K562 (cell line): Measurements from ENCODE around the gene TMC1. TPM values are rescaled to one million over a fixed set of nuclear protein-coding genes. Genes with fewer than 3 reads are reported as not detected.

Source experiments
- ATAC-seq: fragments of 200-7000 bp; cut with Tn5 transposase; 3 replicates; pipeline ENCODE4 v1.9.1; 2020; ENCODE audit warnings: moderate library complexity
- BruUV-seq: library from RNA; stranded (reverse); fragments of 400-500 nt; replicated peaks from 2 replicates; lab custom pipeline; 2021; lab: Mats Ljungman, UMichigan
- CTCF ChIA-PET: fragments of 300-600 bp; formaldehyde crosslinking; extraction: SDS; loops from one replicate; lab custom pipeline; 2021; ENCODE audit warnings: low intra/inter-chr PET ratio; lab: Yijun Ruan, JAX
- POLR2A ChIA-PET: fragments of 300-600, 350-650 bp; sonication (Branson Sonifier 250); formaldehyde crosslinking; extraction: SDS; loops from one replicate; lab custom pipeline; 2021; ENCODE audit warnings: antibody characterized with exemption, inconsistent platforms; lab: Yijun Ruan, JAX
- DNase-seq, 4 experiments: peaks; one replicate each; pipeline versions ENCODE4 v3.0.0 to v3.0.0-alpha.2; 2011 to 2018; ENCODE audit warnings: low spot score in 3 of 4, mixed read lengths in 3 of 4; ENCODE audit errors: extremely low read depth in 1 of 4
- FAIRE-seq: peaks from 2 replicates; lab custom pipeline; 2011; peaks lifted over from hg19 to GRCh38; lab: Jason Lieb, UNC
- H2AFZ ChIP-seq: 2 replicates; pipeline ENCODE4 v1.6.0; 2011; ENCODE audit warnings: low read depth, low read length, control low read depth, inconsistent platforms
- H3K27ac ChIP-seq: fragments of 200-600 bp; 3 replicates; pipeline ENCODE4 v1.8.0; 2011; ENCODE audit warnings: low read depth, mild to moderate bottlenecking, control low read depth, inconsistent platforms, low read length, moderate library complexity, mixed read lengths; ENCODE audit errors: extremely low read depth
- H3K27me3 ChIP-seq, 2 experiments: fragments of 300-600 bp in 1 of 2; 2 replicates in 1 of 2; 3 replicates in 1 of 2; pipeline versions ENCODE4 v1.6.0 to v1.8.0; 2011; ENCODE audit warnings: inconsistent platforms in 2 of 2, low read length in 2 of 2, mild to moderate bottlenecking in 1 of 2, mixed read lengths in 1 of 2, moderate library complexity in 1 of 2; ENCODE audit not compliant: control insufficient read depth in 2 of 2, insufficient read depth in 2 of 2
- H3K36me3 ChIP-seq: fragments of 300-600 bp; 3 replicates; pipeline ENCODE4 v1.8.0; 2011; ENCODE audit warnings: mild to moderate bottlenecking, low read length, inconsistent platforms; ENCODE audit not compliant: control insufficient read depth, insufficient read depth
- H3K4me1 ChIP-seq, 2 experiments: fragments of 200-600 bp in 1 of 2; replicated peaks in 1 of 2; 2 replicates in 1 of 2; 3 replicates in 1 of 2; pipeline versions ENCODE4 v1.5.1 to v1.8.0; 2011; ENCODE audit warnings: inconsistent platforms in 2 of 2, low read length in 2 of 2, mild to moderate bottlenecking in 1 of 2, mixed read lengths in 1 of 2, moderate library complexity in 1 of 2; ENCODE audit not compliant: control insufficient read depth in 2 of 2, insufficient read depth in 2 of 2
- H3K4me2 ChIP-seq: 2 replicates; pipeline ENCODE4 v1.6.1; 2011; ENCODE audit warnings: low read length, control low read depth, inconsistent platforms, mixed read lengths; ENCODE audit not compliant: insufficient read depth
- H3K4me3 ChIP-seq: fragments of 200-600 bp; sonication (generic), shearing (Covaris generic); 2 replicates; pipeline ENCODE4 v1.5.1; 2016; ENCODE audit warnings: control low read depth, inconsistent platforms
- H3K79me2 ChIP-seq: fragments of 200-600 bp; 3 replicates; pipeline ENCODE4 v1.8.0; 2011; ENCODE audit warnings: low read length, inconsistent platforms; ENCODE audit not compliant: control insufficient read depth, insufficient read depth
- H3K9ac ChIP-seq, 2 experiments: 2 replicates each; pipeline versions ENCODE4 v1.6.0 to v1.6.1; 2011; ENCODE audit warnings: low read depth in 2 of 2, low read length in 2 of 2, control low read depth in 1 of 2, inconsistent platforms in 1 of 2, mild to moderate bottlenecking in 1 of 2, mixed read lengths in 1 of 2; ENCODE audit not compliant: insufficient read depth in 1 of 2
- H3K9me1 ChIP-seq: one replicate; pipeline ENCODE4 v1.6.0; 2011; ENCODE audit warnings: inconsistent platforms, mild to moderate bottlenecking, low read length, moderate library complexity; ENCODE audit not compliant: control insufficient read depth, insufficient read depth
- H3K9me3 ChIP-seq: replicated peaks from 2 replicates; pipeline ENCODE4 v1.5.1; 2011; ENCODE audit warnings: low read depth, low read length, inconsistent platforms; ENCODE audit not compliant: control insufficient read depth, insufficient read depth
- H4K20me1 ChIP-seq: replicated peaks from 2 replicates; pipeline ENCODE4 v1.6.1; 2011; ENCODE audit warnings: low read length, inconsistent platforms, mixed read lengths; ENCODE audit not compliant: control insufficient read depth, insufficient read depth
- CBX1 ChIP-seq: sonication (generic); IDR thresholded peaks from 2 replicates; pipeline ENCODE4 v1.6.1; 2016; ENCODE audit warnings: antibody characterized with exemption, low read depth, mild to moderate bottlenecking
- EGR1 ChIP-seq: fragments of 450-650 bp; conservative IDR thresholded peaks from 2 replicates; pipeline ENCODE4 v1.6.1; 2017; ENCODE audit warnings: mild to moderate bottlenecking
- HOXB6 ChIP-seq: fragments of 250-450 bp; sonication (Bioruptor Pico); IDR thresholded peaks from 2 replicates; pipeline ENCODE4 v1.5.1; 2022; ENCODE audit warnings: mild to moderate bottlenecking, borderline replicate concordance
- LARP7 ChIP-seq: fragments of 450-650 bp; IDR thresholded peaks from 2 replicates; pipeline ENCODE4 v1.6.1; 2016
- SREBF1 ChIP-seq: fragments of 150-350 bp; IDR thresholded peaks from 2 replicates; pipeline ENCODE4 v1.6.1; 2014; ENCODE audit warnings: antibody characterized with exemption, low read depth, low read length, borderline replicate concordance
- ZBTB1 ChIP-seq: sonication (generic); formaldehyde crosslinking; IDR thresholded peaks from 2 replicates; pipeline ENCODE4 v1.8.1; 2023; ENCODE audit warnings: missing genetic modification reagents, low read depth, mild to moderate bottlenecking, borderline replicate concordance
- ZNF57 ChIP-seq: fragments of 450-650 bp; formaldehyde crosslinking; IDR thresholded peaks from 2 replicates; pipeline ENCODE4 v1.4.0; 2020; ENCODE audit warnings: mild to moderate bottlenecking, moderate library complexity
- WGBS: fragments of 100-300 bp; shearing (Covaris generic); methylation state at CpG from one replicate; pipeline ENCODE4 v1.1.6; 2016; ENCODE audit warnings: low coverage, mixed read lengths; ENCODE audit not compliant: insufficient coverage; ENCODE audit errors: missing lambda C conversion rate; 5-methylcytosine and 5-hydroxymethylcytosine counted together
- in situ Hi-C: fragments of 300-500 bp; cut with MboI; formaldehyde crosslinking; loops from 4 replicates; pipeline ENCODE4 v1.15.0; 2018; ENCODE audit warnings: inconsistent platforms, mixed read lengths
- intact Hi-C: fragments of 100-400 bp; cut with micrococcal nuclease; formaldehyde crosslinking; loops from 2 replicates; pipeline ENCODE4 v1.14.2; 2022
- polyA plus RNA-seq, 8 experiments: library from polyadenylated mRNA; depleted of rRNA in 4 of 8; stranded (reverse) in 5 of 8; unstranded in 3 of 8; fragments of >200 nt; fragmentation: Nextera tagmentation in 2 of 8; fragmentation: Illumina TruSeq in 1 of 8; extraction: Ambion mirVana in 2 of 8; extraction: Trizol in 1 of 8; gene quantifications; 2 replicates each; pipeline versions ENCODE4 v1.2.1 to v1.2.3, GENCODE V29; 2011 to 2014; ENCODE audit warnings: inconsistent platforms in 1 of 8, missing spikeins in 1 of 8
- total RNA-seq, 7 experiments: library from RNA; depleted of rRNA in 6 of 7; stranded (reverse); fragments of >200 nt in 6 of 7; fragmentation: Illumina TruSeq in 2 of 7; extraction: Trizol in 2 of 7; gene quantifications; 2 replicates each; pipeline versions ENCODE4 v1.2.1 to v1.2.3, GENCODE V29; 2011 to 2021; ENCODE audit warnings: low replicate concordance in 1 of 7

TMC1 gene
- total and polyA plus RNA-seq, 9 of the 15 experiments (the other 6 are each of a cell fraction or from before 2014, with no cell fraction given): 0.10 to 0.15 TPM; not detected in 7

- TF ChIP-seq HOXB6 (CRISPR knock-in tag) (no peak), EGR1 (no peak), CBX1 (no peak), SREBF1 (no peak), ZBTB1 (CRISPR knock-in tag) (no peak)
- TF ChIP-seq, all 486 proteins: peak for 0
- H3K4me1 ChIP-seq: no peaks in the 10 kb centered on the region
- H3K36me3 ChIP-seq: no peaks in the 10 kb centered on the region
- ATAC-seq (no peak), DNase-seq (no peak), FAIRE-seq (no peak)
- no TSS peak for BruUV-seq
- in situ Hi-C loops (no loop called here), intact Hi-C loops (no loop called here)
- H3K79me2 ChIP-seq: no peaks in the 10 kb centered on the region
- CTCF ChIA-PET: no interaction called here
- no peak overlapping the region for H3K4me2 ChIP-seq
- WGBS: 0% methylated on average over 3 of the region's 3 CpGs
- no peak overlapping the region for H3K27ac ChIP-seq
- no peaks in the 10 kb centered on the region for H3K9me3 ChIP-seq
- peaks cover 0 to 2% of the 10 kb centered on the region in 2 experiments; a peak in 1 of 5 replicates for H3K27me3 ChIP-seq
- H2AFZ ChIP-seq: no peak overlapping the region
- H3K9me1 ChIP-seq: no peaks in the 10 kb centered on the region
- H3K4me3 ChIP-seq: no peak overlapping the region
- no peaks in the 10 kb centered on the region for H4K20me1 ChIP-seq
- POLR2A ChIA-PET: no interaction called here
- H3K9ac ChIP-seq: no peak overlapping the region
These were observed 288.2 kb downstream of the TMC1 start for GRCh38 chr9:72809586-72809985.

GRCh38 chr9:72812559-72813111 is 291.2 kb downstream of the TMC1 start:
- TF ChIP-seq LARP7: no peak
- TF ChIP-seq ZNF57 (CRISPR knock-in tag): no peak
- TF ChIP-seq, all 486 proteins: peak for 0
- intact Hi-C loops (no loop called here), in situ Hi-C loops (no loop called here)
- Histone ChIP-seq H3K9me3 (no peaks in the 10 kb centered on the region), H3K27me3 (no peaks in the 10 kb centered on the region; a peak in 3 of 5 replicates), H3K27ac (no peak overlapping the region), H3K9me1 (no peaks in the 10 kb centered on the region), H3K36me3 (no peaks in the 10 kb centered on the region), H3K4me1 (no peaks in the 10 kb centered on the region), H4K20me1 (no peaks in the 10 kb centered on the region), H3K79me2 (no peaks in the 10 kb centered on the region), H3K4me2 (no peak overlapping the region), H3K4me3 (no peak overlapping the region), H3K9ac (no peak overlapping the region), H2AFZ (no peak overlapping the region)
- ChIA-PET POLR2A (no interaction called here), CTCF (no interaction called here)
- 0% methylated on average over 2 of the region's 2 CpGs for WGBS
- DNase-seq: no peak
- no TSS peak for BruUV-seq
- no peak for ATAC-seq
- no peak for FAIRE-seq
